ENCODE measurements around the gene BAG3.
"Not testable (repeated sequence)": the region's sequence is repeated elsewhere in the genome, so short reads cannot be mapped to it uniquely, and the experiment has no call there.

The BAG3 gene

GRCh38 chr10:119650692-119651513, at the start of gene BAG3:
Gene BAG3, plus strand, starts transcription at chr10:119651380. Its CDS starts 296 bp downstream, at chr10:119651676.
- DNase-seq, result peak; percentile 52

- no peak for DNase-seq
Measured at GRCh38 chr10:119602241-119603095, 48.7 kb upstream of the BAG3 start.

GRCh38 chr10:119604468-119604867, 46.7 kb upstream of the BAG3 start:
- no peak for DNase-seq

GRCh38 chr10:119608316-119609155, 42.6 kb upstream of the BAG3 start:
- DNase-seq, result no peak

- no peak for DNase-seq
Measured at GRCh38 chr10:119609516-119609915, 41.7 kb upstream of the BAG3 start.

GRCh38 chr10:119611433-119611832, 39.7 kb upstream of the BAG3 start:
- DNase-seq, result no peak

GRCh38 chr10:119613741-119614140, 37.4 kb upstream of the BAG3 start:
- DNase-seq, result no peak

GRCh38 chr10:119614686-119615085, 36.5 kb upstream of the BAG3 start:
- no peak for DNase-seq

GRCh38 chr10:119616882-119617570, 34.2 kb upstream of the BAG3 start:
- DNase-seq, result no peak

- DNase-seq, result no peak
Measured at GRCh38 chr10:119619215-119619614, 32.0 kb upstream of the BAG3 start.

GRCh38 chr10:119619811-119620210, 31.4 kb upstream of the BAG3 start:
- DNase-seq, result not testable (repeated sequence)

- no peak for DNase-seq
Measured at GRCh38 chr10:119620241-119621077, 30.7 kb upstream of the BAG3 start.

- DNase-seq, result no peak
Measured at GRCh38 chr10:119621078-119621384, 30.1 kb upstream of the BAG3 start.

GRCh38 chr10:119625570-119626280, 25.5 kb upstream of the BAG3 start:
- no peak for DNase-seq

GRCh38 chr10:119630300-119630699, 20.9 kb upstream of the BAG3 start:
- DNase-seq, result no peak

GRCh38 chr10:119633538-119634218, 17.5 kb upstream of the BAG3 start:
- DNase-seq, result no peak

GRCh38 chr10:119634219-119634544, 17.0 kb upstream of the BAG3 start:
- DNase-seq, result no peak

GRCh38 chr10:119637631-119638030, 13.5 kb upstream of the BAG3 start:
- no peak for DNase-seq

GRCh38 chr10:119638982-119639381, 12.2 kb upstream of the BAG3 start:
- DNase-seq, result no peak

GRCh38 chr10:119640384-119640783, 10.8 kb upstream of the BAG3 start:
- no peak for DNase-seq
